Body of pancreas (tissue), 4 donors: ENCODE results near the gene CKM. TPM values are rescaled to one million over a fixed set of nuclear protein-coding genes. Genes with fewer than 3 reads are reported as not detected.

ENCODE experiments used
- ATAC-seq: fragments of 150-250 bp; one replicate; pipeline ENCODE4 v1.9.1; 2016
- DNase-seq, 4 donors: peaks; one replicate each; pipeline ENCODE4 v3.0.0-alpha.2; 2019
- H3K27ac ChIP-seq, 4 donors: fragments of 200-600 bp; sonication (generic); 1 replicate in 3 of 4; 2 replicates in 1 of 4; pipeline versions ENCODE4 v1.5.1 to v1.6.1; 2016 to 2019; ENCODE audit warnings: mild to moderate bottlenecking in 1 of 4, mixed read lengths in 1 of 4, moderate library complexity in 1 of 4
- H3K27me3 ChIP-seq, 2 donors: fragments of 200-600 bp; sonication (generic); one replicate each; pipeline ENCODE4 v1.6.0; 2016; ENCODE audit warnings: mild to moderate bottlenecking in 1 of 2
- H3K36me3 ChIP-seq, 2 donors: fragments of 200-600 bp; sonication (generic); replicated peaks in 1 of 2; 2 replicates each; pipeline ENCODE4 v1.5.1; 2016; ENCODE audit warnings: low read depth in 2 of 2; ENCODE audit not compliant: insufficient read depth in 1 of 2
- H3K4me1 ChIP-seq: fragments of 200-600 bp; sonication (generic); one replicate; pipeline ENCODE4 v1.6.0; 2016
- H3K4me3 ChIP-seq, 2 donors: fragments of 200-600 bp; sonication (generic); 1 replicate in 1 of 2; 2 replicates in 1 of 2; pipeline ENCODE4 v1.5.1; 2016 to 2019
- H3K9me3 ChIP-seq, 3 donors: fragments of 200-600 bp; sonication (generic); 1 replicate in 2 of 3; 2 replicates in 1 of 3; pipeline ENCODE4 v1.5.1; 2016
- POLR2A ChIP-seq, 3 donors: fragments of 450-650 bp; IDR thresholded peaks; one replicate each; pipeline ENCODE4 v1.6.1; 2016; ENCODE audit warnings: antibody characterized with exemption in 3 of 3, mild to moderate bottlenecking in 2 of 3
- WGBS, 2 donors: methylation state at CpG; one replicate each; pipeline ENCODE4 v1.1.5; 2017; 5-methylcytosine and 5-hydroxymethylcytosine counted together
- intact Hi-C: fragments of 100-400 bp; cut with DNase I; formaldehyde crosslinking; loops from one replicate; pipeline ENCODE4 v1.15.1; 2023
- total RNA-seq, 2 donors: library from RNA; depleted of rRNA; stranded (reverse); fragments of >200 nt; gene quantifications; one replicate each; pipeline ENCODE4 v1.1.0, GENCODE V29; 2016
- TF ChIP-seq, protein P1 (sequence below), 7 experiments: fragments of 450-650 bp in 4 of 7; fragments of 200-600 bp in 3 of 7; sonication (generic) in 3 of 7; IDR thresholded peaks; one replicate each; pipeline ENCODE4 v1.5.1; 2016 to 2019; ENCODE audit warnings: antibody characterized with exemption in 7 of 7

CKM gene
- total RNA-seq, 2 donors from 2014 or later: not detected

DNA sequence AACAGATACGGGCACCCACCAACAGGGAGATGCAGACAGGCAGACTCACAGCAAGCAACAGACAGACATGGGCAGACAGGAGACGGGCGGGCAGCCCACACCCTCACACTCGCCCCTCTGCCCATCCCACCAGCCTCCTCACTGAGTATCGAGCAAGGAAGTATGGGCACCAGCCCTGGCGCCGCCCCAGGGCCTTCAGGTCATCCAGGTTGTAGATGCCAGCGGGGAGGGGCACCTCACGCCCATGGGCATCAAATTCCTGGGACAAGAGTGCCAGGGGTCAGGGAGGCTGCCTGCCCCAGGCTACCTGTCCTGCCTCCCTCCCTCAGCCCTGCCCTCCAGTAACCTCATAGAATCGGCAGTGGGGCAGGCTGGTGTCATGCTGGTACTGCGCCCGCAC lies 42.0 kb upstream of the CKM start:
- ATAC-seq (no peak), DNase-seq (no peak)
- Histone ChIP-seq H3K4me1 (peaks cover 3% of the 10 kb centered on the region), H3K9me3 (no peaks in the 10 kb centered on the region), H3K4me3 (no peak overlapping the region), H3K27ac (no peak overlapping the region), H3K36me3 (peaks cover 0 to 6% of the 10 kb centered on the region in 2 donors), H3K27me3 (no peaks in the 10 kb centered on the region)
- intact Hi-C loops: no loop called here
- TF ChIP-seq, protein P1, sequence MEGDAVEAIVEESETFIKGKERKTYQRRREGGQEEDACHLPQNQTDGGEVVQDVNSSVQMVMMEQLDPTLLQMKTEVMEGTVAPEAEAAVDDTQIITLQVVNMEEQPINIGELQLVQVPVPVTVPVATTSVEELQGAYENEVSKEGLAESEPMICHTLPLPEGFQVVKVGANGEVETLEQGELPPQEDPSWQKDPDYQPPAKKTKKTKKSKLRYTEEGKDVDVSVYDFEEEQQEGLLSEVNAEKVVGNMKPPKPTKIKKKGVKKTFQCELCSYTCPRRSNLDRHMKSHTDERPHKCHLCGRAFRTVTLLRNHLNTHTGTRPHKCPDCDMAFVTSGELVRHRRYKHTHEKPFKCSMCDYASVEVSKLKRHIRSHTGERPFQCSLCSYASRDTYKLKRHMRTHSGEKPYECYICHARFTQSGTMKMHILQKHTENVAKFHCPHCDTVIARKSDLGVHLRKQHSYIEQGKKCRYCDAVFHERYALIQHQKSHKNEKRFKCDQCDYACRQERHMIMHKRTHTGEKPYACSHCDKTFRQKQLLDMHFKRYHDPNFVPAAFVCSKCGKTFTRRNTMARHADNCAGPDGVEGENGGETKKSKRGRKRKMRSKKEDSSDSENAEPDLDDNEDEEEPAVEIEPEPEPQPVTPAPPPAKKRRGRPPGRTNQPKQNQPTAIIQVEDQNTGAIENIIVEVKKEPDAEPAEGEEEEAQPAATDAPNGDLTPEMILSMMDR (IDR thresholded peaks at IDR 0.05): no peak
- TF ChIP-seq POLR2A (IDR thresholded peaks at IDR 0.05): no peak
- WGBS, 2 donors: 86 to 100% methylated on average over 1 to 10 of the region's 12 CpGs

DNA sequence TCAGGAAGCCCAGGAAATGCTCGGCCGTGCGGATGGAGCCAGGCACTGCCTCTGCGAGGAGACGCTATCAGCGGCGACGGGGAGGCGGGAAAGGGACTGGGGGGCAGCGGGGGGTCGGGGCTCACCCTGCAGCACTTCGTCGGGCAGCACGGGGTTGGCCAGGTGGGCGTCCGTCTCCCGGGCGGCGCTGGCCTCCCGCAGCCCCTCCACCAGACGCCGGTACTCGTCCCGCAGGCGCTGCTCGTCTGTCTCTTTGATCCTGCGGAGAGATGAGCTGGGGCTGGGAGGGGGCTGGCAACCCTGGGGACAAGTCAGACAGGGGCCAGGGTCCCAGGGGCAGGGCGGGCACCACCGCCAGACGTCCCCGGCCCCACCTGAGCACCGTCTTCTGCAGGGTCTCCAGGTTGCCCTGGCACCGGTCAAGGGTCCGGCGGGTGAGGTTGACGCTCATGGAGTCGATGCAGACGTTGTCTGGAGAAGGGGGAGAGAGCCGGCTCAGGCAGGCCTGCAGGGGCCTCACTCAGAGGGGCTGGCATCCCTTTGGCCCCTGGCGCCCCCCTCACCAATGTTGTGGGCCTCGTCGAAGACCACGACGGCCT lies 41.3 kb upstream of the CKM start:
- Histone ChIP-seq H3K27ac (no peak overlapping the region), H3K9me3 (no peaks in the 10 kb centered on the region), H3K4me3 (no peak overlapping the region), H3K4me1 (no peaks in the 10 kb centered on the region), H3K36me3 (peaks cover 0 to 6% of the 10 kb centered on the region in 2 donors), H3K27me3 (no peaks in the 10 kb centered on the region)
- TF ChIP-seq POLR2A (IDR thresholded peaks at IDR 0.05): no peak
- TF ChIP-seq, protein P1 (IDR thresholded peaks at IDR 0.05): no peak
- DNase-seq: no peak
- 93 to 100% methylated on average over 14 to 26 of the region's 44 CpGs for WGBS, 2 donors
- no peak for ATAC-seq
- intact Hi-C loops: no loop called here

DNA sequence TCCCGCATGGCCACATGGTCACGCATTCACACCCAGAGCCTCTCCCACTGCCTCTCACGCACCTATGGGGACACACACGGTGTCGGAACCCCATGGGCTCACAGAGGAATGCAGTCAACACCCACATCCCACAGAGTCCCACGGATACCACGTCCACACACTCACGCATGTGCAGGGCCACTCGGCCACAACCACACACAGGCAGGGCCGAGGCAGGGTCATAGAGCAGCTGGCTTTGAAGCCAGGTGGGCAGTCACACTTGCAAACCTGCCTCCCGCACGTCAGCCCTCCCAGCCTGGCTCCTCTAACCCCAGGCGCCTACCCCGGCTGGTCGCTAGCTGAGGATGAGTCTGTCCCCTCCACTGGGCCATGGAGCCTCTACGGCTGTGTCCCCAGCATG lies 39.6 kb upstream of the CKM start:
- no peak overlapping the region for H3K27ac ChIP-seq
- no peak overlapping the region for H3K4me3 ChIP-seq
- DNase-seq (no peak), ATAC-seq (no peak)
- H3K36me3 ChIP-seq: peaks cover 0 to 6% of the 10 kb centered on the region in 2 donors
- intact Hi-C loops: no loop called here
- H3K27me3 ChIP-seq: no peaks in the 10 kb centered on the region
- TF ChIP-seq, protein P1 (IDR thresholded peaks at IDR 0.05): no peak
- TF ChIP-seq POLR2A (IDR thresholded peaks at IDR 0.05): no peak
- no peaks in the 10 kb centered on the region for H3K4me1 ChIP-seq
- no peaks in the 10 kb centered on the region for H3K9me3 ChIP-seq
- WGBS, 2 donors: 95 to 100% methylated on average over 5 to 16 of the region's 16 CpGs

DNA sequence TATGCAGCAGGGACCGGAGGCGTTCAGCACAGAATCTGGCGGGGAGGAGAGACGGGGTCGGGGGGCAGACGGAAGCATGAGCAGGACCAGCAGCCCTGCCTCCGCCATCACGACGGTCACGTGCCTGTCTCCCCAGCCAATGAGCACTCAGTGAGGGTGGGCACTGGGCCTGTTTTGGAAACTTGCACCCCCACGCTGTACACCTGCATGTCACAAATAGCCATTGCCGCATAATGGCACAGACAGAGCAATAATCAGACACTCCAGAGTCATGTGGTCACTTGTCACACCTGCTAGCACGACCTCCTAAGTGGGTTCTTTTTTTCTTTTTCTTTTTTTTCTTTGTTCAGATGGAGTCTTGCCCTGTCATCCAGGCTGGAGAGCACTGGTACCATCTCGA lies 38.9 kb upstream of the CKM start:
- TF ChIP-seq, protein P1 (IDR thresholded peaks at IDR 0.05): no peak
- TF ChIP-seq POLR2A (IDR thresholded peaks at IDR 0.05): no peak
- no peak for ATAC-seq
- intact Hi-C loops: no loop called here
- Histone ChIP-seq H3K9me3 (no peaks in the 10 kb centered on the region), H3K36me3 (peaks cover 0 to 6% of the 10 kb centered on the region in 2 donors), H3K4me1 (no peaks in the 10 kb centered on the region), H3K27ac (no peak overlapping the region), H3K27me3 (no peaks in the 10 kb centered on the region), H3K4me3 (no peak overlapping the region)
- 91% methylated on average over 11 to 14 of the region's 14 CpGs for WGBS, 2 donors
- DNase-seq: no peak

DNA sequence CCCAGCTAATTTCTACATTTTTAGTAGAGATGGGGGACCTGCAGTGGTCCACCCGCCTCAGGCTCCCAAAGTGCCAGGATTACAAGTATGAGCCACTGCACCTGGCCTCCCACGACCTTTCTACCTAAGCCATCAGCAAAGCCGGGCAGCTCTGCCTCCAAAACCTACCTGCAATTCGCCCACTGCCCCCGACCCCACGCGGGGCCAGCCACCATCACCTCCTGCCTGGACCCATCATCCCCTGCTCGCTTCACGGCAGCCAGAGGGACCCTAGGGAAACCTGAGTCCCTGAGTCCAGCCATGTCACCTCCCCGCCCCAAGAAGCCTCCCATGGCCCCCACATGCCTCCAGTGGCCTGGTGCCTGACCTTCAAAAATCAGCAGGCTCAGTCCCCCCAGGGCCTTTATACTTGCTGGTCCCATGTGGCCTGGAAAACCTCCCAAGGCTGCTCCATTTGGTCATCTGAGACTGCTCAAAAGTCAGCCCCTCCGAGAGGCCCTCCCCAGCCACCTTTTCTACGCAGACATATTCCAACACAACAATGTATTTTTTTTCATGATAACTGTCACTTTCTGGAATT lies 35.6 kb upstream of the CKM start:
- Histone ChIP-seq H3K27ac (no peak overlapping the region), H3K9me3 (no peaks in the 10 kb centered on the region), H3K36me3 (peaks cover 0 to 6% of the 10 kb centered on the region in 2 donors), H3K4me3 (no peak overlapping the region), H3K4me1 (no peaks in the 10 kb centered on the region), H3K27me3 (no peaks in the 10 kb centered on the region)
- 86 to 99% methylated on average over 3 to 12 of the region's 12 CpGs for WGBS, 2 donors
- intact Hi-C loops: no loop called here
- ATAC-seq (no peak), DNase-seq (no peak)
- no peak for TF ChIP-seq POLR2A (IDR thresholded peaks at IDR 0.05)
- TF ChIP-seq, protein P1 (IDR thresholded peaks at IDR 0.05): no peak
